ENCODE data around the gene MEX3B. TPM values are rescaled to one million over a fixed set of nuclear protein-coding genes. Genes with fewer than 3 reads are reported as not detected.
A peak's percentile ranks its signal among the peaks of the same experiment; 100 is the strongest.

Gene MEX3B
- total and polyA plus RNA-seq, 9 of the 15 experiments (the other 6 are each of a cell fraction or from before 2014, with no cell fraction given): 0.94 to 12.8 (median 3.6) TPM

GRCh38 chr15:82086243-82086995 is 40.6 kb upstream of the MEX3B start (continued):
- no peak for TF ChIP-seq ZNF592 (IDR thresholded peaks at IDR 0.05)
- no peak for TF ChIP-seq ZBTB7A (IDR thresholded peaks at IDR 0.05; ENCODE audit: borderline replicate concordance, control insufficient read depth, low read depth, low read length)
- TF ChIP-seq MYBL2 (IDR thresholded peaks at IDR 0.05; ENCODE audit: low read depth): 0 out of 2 replicates have a peak, but pooled peaks have one; percentile 11
- no peak for TF ChIP-seq MYBL2 (CRISPR knock-in tag; IDR thresholded peaks at IDR 0.05; ENCODE audit: borderline replicate concordance)
- no peak for TF ChIP-seq PKNOX1 (IDR thresholded peaks at IDR 0.05)
- TF ChIP-seq NR4A1 (CRISPR knock-in tag; IDR thresholded peaks at IDR 0.05): no peak
- no peak for TF ChIP-seq NR4A1 (tag; IDR thresholded peaks at IDR 0.05)
- TF ChIP-seq CHCHD3 (CRISPR knock-in tag; IDR thresholded peaks at IDR 0.05): no peak
- no peak for TF ChIP-seq ARID3B (CRISPR knock-in tag; IDR thresholded peaks at IDR 0.05; ENCODE audit: borderline replicate concordance)
- no peak for TF ChIP-seq TRIM25 (IDR thresholded peaks at IDR 0.05; ENCODE audit: borderline replicate concordance)
- TF ChIP-seq MLX (CRISPR knock-in tag; conservative IDR thresholded peaks at IDR 0.05): no peak
- no peak for TF ChIP-seq USF1 (CRISPR knock-in tag; IDR thresholded peaks at IDR 0.05)
- no peak for TF ChIP-seq SETDB1 (IDR thresholded peaks at IDR 0.05; ENCODE audit: low read length)
- peak; percentile 90; the same call in 1 of the 2 replicates for TF ChIP-seq ZKSCAN1 (IDR thresholded peaks at IDR 0.05; ENCODE audit: low read depth, low read length)
- no peak for TF ChIP-seq EP400 (IDR thresholded peaks at IDR 0.05)
- TF ChIP-seq ZNF551 (CRISPR knock-in tag; IDR thresholded peaks at IDR 0.05): no peak
- 0 out of 2 replicates have a peak, but pooled peaks have one; percentile 21 for TF ChIP-seq ZEB2 (IDR thresholded peaks at IDR 0.05)
- TF ChIP-seq PML (IDR thresholded peaks at IDR 0.05; ENCODE audit: low read length): no peak
